DOHH2 (cell line): ENCODE measurements around the gene VWA1.

Experiments
- EZH2phosphoT487 ChIP-seq: fragments of 200-600 bp; sonication (generic); IDR thresholded peaks from 2 replicates; pipeline ENCODE4 v1.6.1; 2017; ENCODE audit warnings: borderline replicate concordance, mild to moderate bottlenecking, antibody characterized with exemption, low read length, moderate library complexity, mixed read lengths
- TF ChIP-seq, protein P1 (sequence below): fragments of 200-600 bp; sonication (generic); IDR thresholded peaks from one replicate; pipeline ENCODE4 v1.5.1; 2014; ENCODE audit warnings: antibody characterized with exemption, mild to moderate bottlenecking, low read depth, low read length; ENCODE audit not compliant: poor library complexity, severe bottlenecking

DNA sequence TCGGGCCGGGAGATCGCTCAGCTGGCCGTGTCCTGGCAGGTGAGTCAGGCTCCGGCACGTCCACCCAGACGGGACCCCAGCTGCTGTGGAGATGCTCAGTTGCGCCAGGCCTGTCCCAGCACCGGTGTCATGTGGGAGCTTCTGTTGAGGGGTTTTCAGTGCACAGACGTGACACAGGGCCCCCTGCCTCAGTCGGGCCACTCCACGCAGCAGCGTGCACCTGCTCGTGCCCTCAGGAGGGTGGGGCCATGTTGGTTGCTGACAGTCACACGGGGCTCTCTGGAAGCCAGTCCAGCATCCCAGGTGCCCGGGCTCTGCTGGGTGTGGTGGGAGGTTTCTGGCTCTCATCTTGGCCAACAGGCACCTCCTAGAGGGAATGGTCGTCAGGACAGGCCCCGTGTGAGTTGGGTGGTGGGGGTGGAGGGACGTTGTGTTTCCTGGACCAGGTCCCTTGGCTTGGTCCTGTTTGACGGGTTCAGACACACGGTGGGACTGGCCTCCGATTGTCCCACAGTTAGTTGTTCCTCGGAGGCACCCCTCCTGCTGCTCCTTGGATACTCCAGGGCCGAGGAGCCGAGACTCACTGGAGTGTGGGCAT, 55.2 kb downstream of the VWA1 start:
- TF ChIP-seq, protein P1, sequence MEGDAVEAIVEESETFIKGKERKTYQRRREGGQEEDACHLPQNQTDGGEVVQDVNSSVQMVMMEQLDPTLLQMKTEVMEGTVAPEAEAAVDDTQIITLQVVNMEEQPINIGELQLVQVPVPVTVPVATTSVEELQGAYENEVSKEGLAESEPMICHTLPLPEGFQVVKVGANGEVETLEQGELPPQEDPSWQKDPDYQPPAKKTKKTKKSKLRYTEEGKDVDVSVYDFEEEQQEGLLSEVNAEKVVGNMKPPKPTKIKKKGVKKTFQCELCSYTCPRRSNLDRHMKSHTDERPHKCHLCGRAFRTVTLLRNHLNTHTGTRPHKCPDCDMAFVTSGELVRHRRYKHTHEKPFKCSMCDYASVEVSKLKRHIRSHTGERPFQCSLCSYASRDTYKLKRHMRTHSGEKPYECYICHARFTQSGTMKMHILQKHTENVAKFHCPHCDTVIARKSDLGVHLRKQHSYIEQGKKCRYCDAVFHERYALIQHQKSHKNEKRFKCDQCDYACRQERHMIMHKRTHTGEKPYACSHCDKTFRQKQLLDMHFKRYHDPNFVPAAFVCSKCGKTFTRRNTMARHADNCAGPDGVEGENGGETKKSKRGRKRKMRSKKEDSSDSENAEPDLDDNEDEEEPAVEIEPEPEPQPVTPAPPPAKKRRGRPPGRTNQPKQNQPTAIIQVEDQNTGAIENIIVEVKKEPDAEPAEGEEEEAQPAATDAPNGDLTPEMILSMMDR, result no peak
- TF ChIP-seq EZH2phosphoT487, result no peak
